Activated B cell treated with CpG ODN at 0.5 μM for 24 hours (primary cell): ENCODE measurements around the gene SEC61B. TPM values are rescaled to one million over a fixed set of nuclear protein-coding genes. Genes with fewer than 3 reads are reported as not detected.

ENCODE experiments used
- ATAC-seq: fragments of 200-7000 bp; cut with Tn5 transposase; one replicate; pipeline ENCODE4 v1.10.0; 2021; ENCODE audit warnings: low read depth, mild to moderate bottlenecking, moderate library complexity
- CTCF ChIA-PET: fragments of 350-600 bp; sonication (Branson Sonifier 250); formaldehyde crosslinking; loops from one replicate; lab custom pipeline; 2021; ENCODE audit warnings: antibody characterized with exemption; lab: Charles Lee
- POLR2A ChIA-PET: fragments of 350-600 bp; sonication (Branson Sonifier 250); formaldehyde crosslinking; loops from one replicate; lab custom pipeline; 2021; ENCODE audit warnings: antibody characterized with exemption; lab: Charles Lee
- DNase-seq: peaks from one replicate; pipeline ENCODE4 v3.0.0; 2022
- H3K27ac Mint-ChIP-seq: one replicate; pipeline ENCODE4 v1.8.0; 2020; ENCODE audit warnings: mixed read lengths
- H3K27me3 Mint-ChIP-seq: one replicate; pipeline ENCODE4 v1.8.0; 2021; ENCODE audit warnings: mixed read lengths
- H3K36me3 Mint-ChIP-seq: one replicate; pipeline ENCODE4 v1.8.0; 2021; ENCODE audit warnings: low read depth, mixed read lengths
- H3K4me1 Mint-ChIP-seq: one replicate; pipeline ENCODE4 v1.8.0; 2021; ENCODE audit warnings: mixed read lengths
- H3K4me3 Mint-ChIP-seq: one replicate; pipeline ENCODE4 v1.8.0; 2020; ENCODE audit warnings: mild to moderate bottlenecking, mixed read lengths
- H3K9me3 Mint-ChIP-seq: one replicate; pipeline ENCODE4 v1.8.0; 2020; ENCODE audit warnings: mixed read lengths
- intact Hi-C: fragments of 100-400 bp; cut with micrococcal nuclease; formaldehyde crosslinking; loops from one replicate; pipeline ENCODE4 v1.15.1; 2024
- total RNA-seq: library from RNA; stranded (reverse); gene quantifications from 2 replicates; pipeline ENCODE4 v1.2.3, GENCODE V29; 2022
- TF ChIP-seq, protein P1 (sequence below): fragments of 200-600 bp; IDR thresholded peaks from one replicate; pipeline ENCODE4 v1.8.0; 2022; ENCODE audit warnings: antibody characterized with exemption, mild to moderate bottlenecking

Gene SEC61B
- total RNA-seq, 1 donor from 2014 or later: 200 TPM

DNA sequence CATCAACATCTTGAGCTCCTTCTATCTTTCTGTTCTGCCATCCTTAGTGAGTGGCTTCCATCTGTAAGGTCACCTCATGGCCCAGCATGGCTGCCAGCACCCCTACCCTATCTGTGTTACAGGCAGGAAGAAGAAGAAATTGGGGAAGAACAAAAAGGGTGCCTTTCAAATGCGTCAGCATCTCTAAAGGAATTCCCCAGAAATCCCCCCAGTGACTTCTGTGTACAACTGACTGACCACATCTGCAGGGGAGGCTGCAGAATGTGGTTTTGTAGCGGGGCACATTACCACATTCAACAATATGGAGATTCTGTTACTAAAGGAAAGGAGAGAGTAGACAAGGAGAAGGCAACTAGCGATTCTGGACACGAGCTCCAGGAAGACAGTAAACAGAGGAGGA lies 40.5 kb upstream of the SEC61B start:
- peak; percentile 56 for ATAC-seq
- no peaks in the 10 kb centered on the region for H3K9me3 Mint-ChIP-seq
- peak; percentile 47 for DNase-seq
- ChIA-PET POLR2A (interaction anchor here (0.6 to 10.8 kb wide), 14 partner anchors 9 to 641 kb away, joined by 3 to 191 read pairs (median 5); partner anchors contain the start of genes ALG2, NR4A3, SEC61B and TGFBR1), CTCF (interaction anchor here (0.8 to 8.4 kb wide), 6 partner anchors 10 to 1143 kb away, joined by 3 to 120 read pairs (median 18); no protein-coding TSS in a partner anchor)
- TF ChIP-seq, protein P1, sequence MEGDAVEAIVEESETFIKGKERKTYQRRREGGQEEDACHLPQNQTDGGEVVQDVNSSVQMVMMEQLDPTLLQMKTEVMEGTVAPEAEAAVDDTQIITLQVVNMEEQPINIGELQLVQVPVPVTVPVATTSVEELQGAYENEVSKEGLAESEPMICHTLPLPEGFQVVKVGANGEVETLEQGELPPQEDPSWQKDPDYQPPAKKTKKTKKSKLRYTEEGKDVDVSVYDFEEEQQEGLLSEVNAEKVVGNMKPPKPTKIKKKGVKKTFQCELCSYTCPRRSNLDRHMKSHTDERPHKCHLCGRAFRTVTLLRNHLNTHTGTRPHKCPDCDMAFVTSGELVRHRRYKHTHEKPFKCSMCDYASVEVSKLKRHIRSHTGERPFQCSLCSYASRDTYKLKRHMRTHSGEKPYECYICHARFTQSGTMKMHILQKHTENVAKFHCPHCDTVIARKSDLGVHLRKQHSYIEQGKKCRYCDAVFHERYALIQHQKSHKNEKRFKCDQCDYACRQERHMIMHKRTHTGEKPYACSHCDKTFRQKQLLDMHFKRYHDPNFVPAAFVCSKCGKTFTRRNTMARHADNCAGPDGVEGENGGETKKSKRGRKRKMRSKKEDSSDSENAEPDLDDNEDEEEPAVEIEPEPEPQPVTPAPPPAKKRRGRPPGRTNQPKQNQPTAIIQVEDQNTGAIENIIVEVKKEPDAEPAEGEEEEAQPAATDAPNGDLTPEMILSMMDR: no peak
- peak overlapping the region; percentile 61 for H3K4me3 Mint-ChIP-seq
- intact Hi-C loops: loop anchor here (1.0 to 5.0 kb wide), 4 partner anchors 77 to 639 kb away; partner anchors contain the start of gene TGFBR1
- H3K27ac Mint-ChIP-seq: peak overlapping the region; percentile 95
- H3K27me3 Mint-ChIP-seq: no peaks in the 10 kb centered on the region
- peaks cover 2% of the 10 kb centered on the region for H3K36me3 Mint-ChIP-seq
- H3K4me1 Mint-ChIP-seq: peaks cover 96% of the 10 kb centered on the region

DNA sequence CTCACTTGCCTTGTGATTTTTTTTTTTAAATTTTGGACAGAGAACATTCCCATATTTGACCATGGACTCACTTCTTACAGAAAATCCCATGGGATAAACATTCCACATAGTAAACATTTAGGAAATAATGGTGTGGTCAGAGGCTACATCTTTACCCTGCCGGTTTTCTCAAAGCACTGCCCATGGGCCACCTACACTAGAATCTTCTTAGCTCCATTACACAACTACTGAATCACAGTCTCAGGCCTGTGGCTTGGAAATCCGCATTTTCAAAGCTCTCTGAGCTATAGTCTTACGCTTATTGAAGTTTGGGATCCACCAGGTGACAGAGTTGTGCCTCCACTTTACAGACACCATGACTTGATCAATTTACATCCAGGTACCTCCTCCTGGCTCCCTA lies 39.7 kb upstream of the SEC61B start:
- TF ChIP-seq, protein P1: no peak
- DNase-seq (no peak), ATAC-seq (no peak)
- H3K4me1 Mint-ChIP-seq: peaks cover 97% of the 10 kb centered on the region
- ChIA-PET CTCF (interaction anchor here (1.1 to 8.4 kb wide), 7 partner anchors 10 to 1142 kb away, joined by 3 to 120 read pairs (median 4); partner anchors contain the start of genes ALG2 and SEC61B), POLR2A (interaction anchor here (0.6 to 10.8 kb wide), 16 partner anchors 9 to 640 kb away, joined by 3 to 191 read pairs (median 5); partner anchors contain the start of genes ALG2, NR4A3, SEC61B and TGFBR1)
- H3K27ac Mint-ChIP-seq: peak overlapping the region; percentile 95
- no peaks in the 10 kb centered on the region for H3K9me3 Mint-ChIP-seq
- no peaks in the 10 kb centered on the region for H3K27me3 Mint-ChIP-seq
- peak overlapping the region; percentile 41 for H3K4me3 Mint-ChIP-seq
- peaks cover 2% of the 10 kb centered on the region for H3K36me3 Mint-ChIP-seq
- intact Hi-C loops: loop anchor here (5.0 kb wide), 2 partner anchors 125 to 330 kb away; no protein-coding TSS in a partner anchor

DNA sequence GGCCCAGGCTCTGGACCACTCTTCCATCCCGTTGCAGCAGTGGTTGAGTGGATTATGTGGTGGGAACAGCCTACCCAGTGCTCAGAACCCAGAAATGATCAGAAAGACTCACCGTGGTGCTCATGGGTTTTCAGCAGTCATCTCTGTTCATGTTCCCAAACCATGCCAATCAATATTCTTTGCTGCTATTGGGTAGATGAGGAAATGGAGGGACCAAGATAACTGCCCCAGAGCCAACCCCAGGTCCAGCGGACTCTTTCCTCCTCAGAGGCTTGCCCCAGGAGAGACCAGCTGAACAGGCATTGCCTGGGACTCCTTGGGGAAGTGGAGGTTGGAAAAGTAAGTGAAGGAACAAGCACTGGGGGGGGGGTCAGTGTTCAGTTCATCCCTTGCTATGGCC lies 38.5 kb upstream of the SEC61B start:
- H3K4me1 Mint-ChIP-seq: peaks cover 99% of the 10 kb centered on the region

DNA sequence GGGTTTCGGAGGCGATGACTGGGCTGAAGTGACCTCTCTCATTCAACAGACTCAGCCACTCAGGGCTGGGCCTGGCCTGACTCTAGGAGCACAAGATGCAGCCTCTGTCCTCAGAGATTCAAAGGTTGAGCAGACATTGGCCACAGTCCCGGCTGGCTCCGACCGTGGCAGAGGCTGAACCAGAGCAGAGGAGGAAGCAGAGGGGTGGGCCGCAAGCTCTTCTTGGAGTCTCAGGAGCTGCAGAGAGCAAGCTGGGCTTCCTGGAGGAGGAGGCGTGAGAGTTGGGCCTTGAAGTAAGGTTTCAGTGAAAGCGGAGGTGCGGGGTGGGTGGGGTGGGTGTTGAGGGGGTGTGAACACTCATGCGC lies 38.0 kb upstream of the SEC61B start:
- POLR2A ChIA-PET: interaction anchor here (0.8 to 10.8 kb wide), 21 partner anchors 11 to 1032 kb away, joined by 3 to 191 read pairs (median 5); partner anchors contain the start of genes ALG2, NR4A3, SEC61B and TGFBR1
- H3K4me1 Mint-ChIP-seq: peaks cover 98% of the 10 kb centered on the region

More for the DNA sequence above, 38.5 kb upstream of the SEC61B start:
- intact Hi-C loops: loop anchor here (1.0 to 5.0 kb wide), 18 partner anchors 16 to 1140 kb away; partner anchors contain the start of genes INVS and SEC61B
- ATAC-seq (no peak), DNase-seq (no peak)
- CTCF ChIA-PET: interaction anchor here (1.3 to 8.4 kb wide), 10 partner anchors 12 to 829 kb away, joined by 3 to 120 read pairs (median 8); no protein-coding TSS in a partner anchor
- H3K27me3 Mint-ChIP-seq: no peaks in the 10 kb centered on the region
- H3K36me3 Mint-ChIP-seq: peaks cover 2% of the 10 kb centered on the region
- TF ChIP-seq, protein P1: no peak
- peak overlapping the region; percentile 95 for H3K27ac Mint-ChIP-seq
- POLR2A ChIA-PET: interaction anchor here (0.6 to 10.8 kb wide), 19 partner anchors 11 to 1033 kb away, joined by 3 to 191 read pairs (median 4); partner anchors contain the start of genes ALG2, NR4A3, SEC61B and TGFBR1
- peak overlapping the region; percentile 57 for H3K4me3 Mint-ChIP-seq
- no peaks in the 10 kb centered on the region for H3K9me3 Mint-ChIP-seq

More for the DNA sequence above, 38.0 kb upstream of the SEC61B start:
- ATAC-seq (no peak), DNase-seq (no peak)
- intact Hi-C loops: loop anchor here (1.0 to 5.0 kb wide), 18 partner anchors 17 to 1139 kb away; partner anchors contain the start of genes INVS and SEC61B
- TF ChIP-seq, protein P1: no peak
- Mint-ChIP-seq H3K9me3 (no peaks in the 10 kb centered on the region), H3K36me3 (peaks cover 2% of the 10 kb centered on the region), H3K27me3 (no peaks in the 10 kb centered on the region), H3K27ac (peak overlapping the region; percentile 95), H3K4me3 (peak overlapping the region; percentile 57)
- CTCF ChIA-PET: interaction anchor here (0.6 to 8.4 kb wide), 34 partner anchors 8 to 1139 kb away, joined by 3 to 120 read pairs (median 6); partner anchors contain the start of genes ALG2 and SEC61B
